BJ (cell line): Measurements from ENCODE around the gene ARL8B. TPM values are rescaled to one million over a fixed set of nuclear protein-coding genes. Genes with fewer than 3 reads are reported as not detected.

ENCODE experiments used
- CTCF ChIA-PET: fragments of 350-600 bp; formaldehyde crosslinking; extraction: SDS; loops from one replicate; lab custom pipeline; 2021; ENCODE audit warnings: antibody characterized with exemption, inconsistent platforms; lab: Yijun Ruan, JAX
- POLR2A ChIA-PET: fragments of 300-600 bp; sonication (Branson Sonifier 250); formaldehyde crosslinking; extraction: SDS; loops from one replicate; lab custom pipeline; 2021; ENCODE audit warnings: antibody characterized with exemption; lab: Charles Lee
- DNase-seq: peaks from one replicate; pipeline ENCODE4 v3.0.0-alpha.2; 2011; ENCODE audit warnings: low read depth
- H3K27me3 ChIP-seq: 2 replicates; pipeline ENCODE4 v1.6.0; 2011; ENCODE audit warnings: low read length; ENCODE audit not compliant: control insufficient read depth, insufficient read depth
- H3K36me3 ChIP-seq: 2 replicates; pipeline ENCODE4 v1.5.1; 2011; ENCODE audit warnings: low read length; ENCODE audit not compliant: control insufficient read depth, insufficient read depth
- H3K4me3 ChIP-seq: 2 replicates; pipeline ENCODE4 v1.5.1; 2011; ENCODE audit warnings: low read depth, mild to moderate bottlenecking, control low read depth, low read length
- polyA plus RNA-seq: library from polyadenylated mRNA; depleted of rRNA; stranded (reverse); fragments of >200 nt; gene quantifications from 2 replicates; pipeline ENCODE4 v1.2.3, GENCODE V29; 2011
- TF ChIP-seq, protein P1 (sequence below): IDR thresholded peaks from 2 replicates; pipeline ENCODE4 v1.5.1; 2011; ENCODE audit warnings: low read depth, mild to moderate bottlenecking, control low read depth, inconsistent platforms, low read length, moderate library complexity; ENCODE audit not compliant: insufficient read depth

ARL8B gene
- polyA plus RNA-seq, 1 experiment, result 20.3 TPM

DNA sequence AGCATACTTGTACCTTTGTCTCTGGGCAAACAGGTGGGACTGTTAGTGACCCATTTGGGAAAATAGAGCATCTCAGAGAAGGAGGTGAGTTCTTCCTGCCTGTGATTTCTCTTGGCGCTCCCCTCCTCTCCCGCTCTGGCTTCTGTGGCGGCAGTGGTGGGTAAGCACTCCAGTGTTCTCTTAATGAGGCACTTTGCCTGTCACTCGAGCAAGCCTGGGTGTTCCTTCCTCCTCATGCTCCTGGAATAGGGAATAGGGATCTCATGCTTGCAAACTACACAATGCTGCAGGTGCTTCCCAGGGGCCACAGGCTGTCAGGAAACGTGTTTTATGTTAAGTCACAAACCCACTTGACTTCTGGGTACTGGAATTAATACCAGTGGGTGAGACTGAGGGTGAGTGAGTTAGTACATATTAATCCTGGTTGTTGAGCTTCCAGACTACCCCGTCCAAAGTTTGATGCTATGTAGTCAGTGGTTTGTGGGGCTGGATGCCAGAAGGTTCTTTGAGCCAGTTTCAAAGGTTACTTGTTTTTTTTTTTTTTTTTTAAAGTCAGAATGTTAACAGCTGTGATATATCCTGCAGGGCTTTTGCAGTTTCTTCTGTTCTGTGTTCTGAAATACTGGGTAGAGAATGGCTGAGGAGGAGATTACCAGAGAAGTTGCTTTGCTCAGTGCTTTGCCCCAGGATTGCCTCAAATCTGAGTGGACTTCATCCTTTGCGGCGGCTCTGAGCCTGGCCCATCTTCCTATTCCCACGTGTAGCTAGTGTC lies 95.9 kb downstream of the ARL8B start:
- Histone ChIP-seq H3K27me3 (no peaks in the 10 kb centered on the region), H3K36me3 (peaks cover 14% of the 10 kb centered on the region), H3K4me3 (no peak overlapping the region)
- TF ChIP-seq, protein P1, sequence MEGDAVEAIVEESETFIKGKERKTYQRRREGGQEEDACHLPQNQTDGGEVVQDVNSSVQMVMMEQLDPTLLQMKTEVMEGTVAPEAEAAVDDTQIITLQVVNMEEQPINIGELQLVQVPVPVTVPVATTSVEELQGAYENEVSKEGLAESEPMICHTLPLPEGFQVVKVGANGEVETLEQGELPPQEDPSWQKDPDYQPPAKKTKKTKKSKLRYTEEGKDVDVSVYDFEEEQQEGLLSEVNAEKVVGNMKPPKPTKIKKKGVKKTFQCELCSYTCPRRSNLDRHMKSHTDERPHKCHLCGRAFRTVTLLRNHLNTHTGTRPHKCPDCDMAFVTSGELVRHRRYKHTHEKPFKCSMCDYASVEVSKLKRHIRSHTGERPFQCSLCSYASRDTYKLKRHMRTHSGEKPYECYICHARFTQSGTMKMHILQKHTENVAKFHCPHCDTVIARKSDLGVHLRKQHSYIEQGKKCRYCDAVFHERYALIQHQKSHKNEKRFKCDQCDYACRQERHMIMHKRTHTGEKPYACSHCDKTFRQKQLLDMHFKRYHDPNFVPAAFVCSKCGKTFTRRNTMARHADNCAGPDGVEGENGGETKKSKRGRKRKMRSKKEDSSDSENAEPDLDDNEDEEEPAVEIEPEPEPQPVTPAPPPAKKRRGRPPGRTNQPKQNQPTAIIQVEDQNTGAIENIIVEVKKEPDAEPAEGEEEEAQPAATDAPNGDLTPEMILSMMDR, result no peak
- CTCF ChIA-PET, result interaction anchor here (1.4 kb wide), 1 partner anchor 15 kb away, joined by 5 read pairs; no protein-coding TSS in a partner anchor
- POLR2A ChIA-PET, result no interaction called here
- no peak for DNase-seq

DNA sequence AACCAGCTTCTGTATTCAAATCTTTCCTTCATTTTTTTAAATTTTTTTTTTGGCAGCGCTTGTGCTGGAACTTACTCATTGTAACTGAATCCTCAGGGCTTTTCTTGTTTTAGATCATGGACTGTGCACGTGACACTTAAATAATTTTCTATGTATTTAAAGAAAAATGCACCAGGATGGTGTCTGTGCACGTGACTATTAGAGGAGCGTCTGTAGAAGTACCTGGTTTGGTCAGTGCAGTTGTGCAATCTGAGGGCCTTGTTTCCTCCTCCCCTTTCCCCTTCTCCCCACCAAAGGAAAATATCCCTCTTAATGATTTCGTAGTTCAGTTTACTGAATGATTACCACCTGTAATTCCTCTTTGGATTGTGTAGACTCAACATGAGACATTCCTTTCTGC lies 96.7 kb downstream of the ARL8B start:
- ChIA-PET CTCF (no interaction called here), POLR2A (no interaction called here)
- peaks cover 12% of the 10 kb centered on the region for H3K36me3 ChIP-seq
- no peak for DNase-seq
- H3K4me3 ChIP-seq, result no peak overlapping the region
- TF ChIP-seq, protein P1, result no peak
- no peaks in the 10 kb centered on the region for H3K27me3 ChIP-seq

DNA sequence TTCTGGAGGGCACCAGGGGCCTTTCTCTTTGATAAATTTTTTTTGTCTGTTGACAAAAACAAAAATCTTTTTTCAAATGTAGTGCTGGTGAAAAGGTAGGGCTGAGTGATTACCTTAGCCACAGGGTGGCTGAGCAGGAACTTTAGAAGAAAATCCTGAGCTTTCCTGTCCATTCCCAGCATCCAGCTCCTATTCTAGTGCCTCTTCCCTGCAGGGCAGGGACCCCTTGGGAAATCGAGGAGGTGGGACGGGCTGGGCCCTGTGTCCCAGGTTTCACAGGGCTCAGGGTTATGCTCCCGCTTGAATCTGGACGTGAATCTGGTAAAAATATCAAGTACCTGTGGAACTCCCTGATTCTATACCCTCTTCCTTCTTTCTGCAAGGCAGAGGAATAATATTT lies 97.1 kb downstream of the ARL8B start:
- peaks cover 12% of the 10 kb centered on the region for H3K36me3 ChIP-seq

DNA sequence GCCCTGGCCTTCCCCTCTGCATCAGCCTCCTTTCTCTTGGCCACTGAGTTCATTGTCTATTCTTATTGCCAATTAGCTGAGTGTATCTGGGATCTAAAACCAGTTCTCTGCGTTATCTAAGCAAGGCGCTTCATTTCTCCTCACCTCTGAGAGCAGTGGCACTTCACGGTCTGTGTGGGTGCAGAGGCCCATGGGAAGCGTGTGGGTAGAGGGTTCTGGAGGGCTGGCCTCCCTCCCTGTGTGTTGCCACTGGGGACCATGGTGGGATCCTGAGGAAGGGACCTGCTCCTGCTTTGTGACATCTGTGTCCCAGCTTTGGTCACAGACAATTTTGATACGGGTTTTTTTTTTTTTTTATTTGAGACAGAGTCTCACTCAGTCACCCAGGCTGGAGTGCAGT lies 98.1 kb downstream of the ARL8B start:
- Histone ChIP-seq H3K4me3 (no peak overlapping the region), H3K36me3 (peaks cover 8% of the 10 kb centered on the region), H3K27me3 (no peaks in the 10 kb centered on the region)
- ChIA-PET POLR2A (no interaction called here), CTCF (no interaction called here)
- no peak for DNase-seq
- TF ChIP-seq, protein P1, result no peak

More for the DNA sequence above, 97.1 kb downstream of the ARL8B start:
- TF ChIP-seq, protein P1, result no peak
- Histone ChIP-seq H3K4me3 (no peak overlapping the region), H3K27me3 (no peaks in the 10 kb centered on the region)
- ChIA-PET POLR2A (no interaction called here), CTCF (no interaction called here)
- no peak for DNase-seq

DNA sequence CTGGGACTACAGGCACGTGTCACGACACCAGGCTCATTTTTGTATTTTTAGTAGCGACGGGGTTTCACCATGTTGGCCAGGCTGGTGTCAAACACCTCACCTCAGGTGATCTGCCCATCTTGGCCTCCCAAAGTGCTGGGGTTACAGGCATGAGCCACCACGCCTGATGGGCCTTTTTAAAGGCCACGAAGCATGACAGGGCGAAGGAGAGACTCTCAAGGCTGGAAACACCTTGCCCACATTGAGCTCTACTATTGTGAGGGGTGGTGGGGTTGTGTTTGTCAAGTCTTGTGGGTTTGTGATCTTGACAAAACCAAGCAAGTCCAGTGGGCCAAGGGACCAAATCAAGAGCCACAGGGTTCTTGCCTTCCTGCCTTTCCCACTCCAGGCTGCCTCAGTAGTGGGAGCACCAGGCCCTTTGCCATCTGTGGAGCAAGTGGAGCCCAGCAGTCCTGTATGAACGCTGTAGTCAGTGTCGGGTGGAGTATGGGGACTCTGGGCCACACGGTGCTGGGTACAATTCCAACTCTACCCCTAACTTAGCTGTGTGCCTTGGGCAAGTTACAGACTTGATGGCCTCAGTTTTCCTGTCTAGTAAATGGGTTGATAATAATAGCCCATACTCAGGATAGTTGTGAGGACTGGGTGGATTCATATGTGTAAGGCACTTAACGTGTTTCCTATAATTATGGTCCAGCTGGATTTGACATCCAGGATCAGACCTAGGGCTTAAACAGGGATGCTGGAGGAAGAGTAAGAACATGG lies 98.8 kb downstream of the ARL8B start:
- Histone ChIP-seq H3K27me3 (no peaks in the 10 kb centered on the region), H3K4me3 (no peak overlapping the region), H3K36me3 (peaks cover 6% of the 10 kb centered on the region)
- CTCF ChIA-PET, result no interaction called here
- TF ChIP-seq, protein P1, result no peak
- DNase-seq, result no peak
- POLR2A ChIA-PET, result no interaction called here
